Measurements from ENCODE around the gene CCDC192. TPM values are rescaled to one million over a fixed set of nuclear protein-coding genes. Genes with fewer than 3 reads are reported as not detected.

Gene CCDC192
- total and polyA plus RNA-seq, 2 donors, result 0.41 TPM; not detected in 1

GRCh38 chr5:127912411-127912810 lies 209.2 kb downstream of the CCDC192 start:
- Histone ChIP-seq H3K4me3 (ENCODE audit: low read depth, low read length) (no peak overlapping the region), H3K27ac (ENCODE audit: low read depth) (no peak overlapping the region), H3K36me3 (ENCODE audit: insufficient read depth) (no peaks in the 10 kb centered on the region), H3K4me1 (ENCODE audit: insufficient read depth) (no peaks in the 10 kb centered on the region)
- no peak for DNase-seq (ENCODE audit: extremely low spot score)
- WGBS, result 85% methylated on average over 3 of the region's 3 CpGs

DNA sequence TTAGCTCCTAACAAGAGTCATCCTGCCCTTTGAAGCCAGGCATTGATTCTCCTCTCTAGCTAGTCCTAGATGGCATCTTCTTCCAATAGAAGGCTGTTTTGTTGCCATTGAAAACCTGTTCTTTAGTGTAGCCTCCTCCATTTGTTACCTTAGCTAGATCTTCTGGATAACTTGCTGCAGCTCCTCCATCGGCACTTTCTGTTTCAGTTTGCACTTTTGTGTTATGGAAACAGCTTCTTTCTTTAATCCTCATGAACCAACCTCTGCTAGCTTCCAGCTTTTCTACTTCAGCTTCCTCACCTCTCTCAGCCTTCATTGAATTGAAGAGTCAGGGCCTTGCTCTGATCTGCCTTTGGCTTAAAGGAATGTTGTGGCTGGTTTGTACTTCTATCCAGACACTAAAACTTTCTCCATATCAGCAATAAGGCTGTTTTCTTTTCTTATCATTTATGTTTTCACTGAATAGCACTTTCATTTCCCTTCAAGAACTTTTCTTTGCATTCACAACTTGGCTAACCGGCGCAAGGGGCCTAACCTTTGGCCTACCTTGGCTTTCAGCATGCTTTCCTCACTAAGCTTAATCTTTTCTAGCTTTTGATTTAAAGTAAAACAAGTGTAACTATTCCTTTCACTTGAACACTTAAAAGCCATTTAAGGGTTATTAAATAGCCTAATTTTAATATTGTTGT lies 213.8 kb downstream of the CCDC192 start:
- Histone ChIP-seq H3K4me3 (ENCODE audit: low read depth, low read length) (no peak overlapping the region), H3K4me1 (ENCODE audit: insufficient read depth) (no peaks in the 10 kb centered on the region), H3K36me3 (ENCODE audit: insufficient read depth) (no peaks in the 10 kb centered on the region), H3K27ac (ENCODE audit: low read depth) (no peak overlapping the region)
- DNase-seq (ENCODE audit: extremely low spot score), result no peak
- WGBS, result 59% methylated on average over 3 of the region's 3 CpGs

GRCh38 chr5:127919006-127919796 lies 216.0 kb downstream of the CCDC192 start:
- WGBS, result 77% methylated on average over 5 of the region's 5 CpGs
- H3K4me1 ChIP-seq (ENCODE audit: insufficient read depth), result no peaks in the 10 kb centered on the region
- no peak for DNase-seq (ENCODE audit: extremely low spot score)
- no peak overlapping the region for H3K27ac ChIP-seq (ENCODE audit: low read depth)
- no peak overlapping the region for H3K4me3 ChIP-seq (ENCODE audit: low read depth, low read length)
- no peaks in the 10 kb centered on the region for H3K36me3 ChIP-seq (ENCODE audit: insufficient read depth)

DNA sequence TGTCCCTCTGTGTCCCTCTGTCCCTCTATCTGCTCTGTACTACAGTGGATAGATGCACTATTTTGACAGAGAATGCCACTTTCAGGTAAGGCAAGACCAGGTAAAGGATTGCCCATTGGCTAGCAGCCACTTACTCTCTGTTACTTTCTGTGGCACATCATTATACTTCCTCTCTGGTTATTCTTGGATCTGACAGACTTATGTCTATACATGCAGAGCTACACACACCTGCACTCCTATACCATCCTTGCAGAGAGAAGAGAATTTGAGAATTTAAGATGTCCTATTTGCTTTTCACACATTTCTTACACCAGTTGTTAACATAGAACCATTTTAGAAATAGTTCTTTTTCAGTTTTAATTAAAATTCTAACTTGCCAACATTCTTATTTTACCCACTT lies 216.6 kb downstream of the CCDC192 start:
- H3K27ac ChIP-seq (ENCODE audit: low read depth), result no peak overlapping the region
- H3K4me3 ChIP-seq (ENCODE audit: low read depth, low read length), result no peak overlapping the region
- no peak for DNase-seq (ENCODE audit: extremely low spot score)
- H3K36me3 ChIP-seq (ENCODE audit: insufficient read depth), result no peaks in the 10 kb centered on the region
- H3K4me1 ChIP-seq (ENCODE audit: insufficient read depth), result peaks cover 3% of the 10 kb centered on the region

- peaks cover 3% of the 10 kb centered on the region for H3K4me1 ChIP-seq (ENCODE audit: insufficient read depth)
- H3K4me3 ChIP-seq (ENCODE audit: low read depth, low read length), result no peak overlapping the region
- no peaks in the 10 kb centered on the region for H3K36me3 ChIP-seq (ENCODE audit: insufficient read depth)
- H3K27ac ChIP-seq (ENCODE audit: low read depth), result no peak overlapping the region
- DNase-seq (ENCODE audit: extremely low spot score), result no peak
Measured at GRCh38 chr5:127920936-127921335, 217.7 kb downstream of the CCDC192 start.

- Histone ChIP-seq H3K27ac (ENCODE audit: low read depth) (no peak overlapping the region), H3K4me3 (ENCODE audit: low read depth, low read length) (no peak overlapping the region), H3K4me1 (ENCODE audit: insufficient read depth) (peaks cover 3% of the 10 kb centered on the region), H3K36me3 (ENCODE audit: insufficient read depth) (no peaks in the 10 kb centered on the region)
- WGBS, result 76% methylated on average over 2 of the region's 2 CpGs
- no peak for DNase-seq (ENCODE audit: extremely low spot score)
Measured at GRCh38 chr5:127922603-127923002, 219.4 kb downstream of the CCDC192 start.

DNA sequence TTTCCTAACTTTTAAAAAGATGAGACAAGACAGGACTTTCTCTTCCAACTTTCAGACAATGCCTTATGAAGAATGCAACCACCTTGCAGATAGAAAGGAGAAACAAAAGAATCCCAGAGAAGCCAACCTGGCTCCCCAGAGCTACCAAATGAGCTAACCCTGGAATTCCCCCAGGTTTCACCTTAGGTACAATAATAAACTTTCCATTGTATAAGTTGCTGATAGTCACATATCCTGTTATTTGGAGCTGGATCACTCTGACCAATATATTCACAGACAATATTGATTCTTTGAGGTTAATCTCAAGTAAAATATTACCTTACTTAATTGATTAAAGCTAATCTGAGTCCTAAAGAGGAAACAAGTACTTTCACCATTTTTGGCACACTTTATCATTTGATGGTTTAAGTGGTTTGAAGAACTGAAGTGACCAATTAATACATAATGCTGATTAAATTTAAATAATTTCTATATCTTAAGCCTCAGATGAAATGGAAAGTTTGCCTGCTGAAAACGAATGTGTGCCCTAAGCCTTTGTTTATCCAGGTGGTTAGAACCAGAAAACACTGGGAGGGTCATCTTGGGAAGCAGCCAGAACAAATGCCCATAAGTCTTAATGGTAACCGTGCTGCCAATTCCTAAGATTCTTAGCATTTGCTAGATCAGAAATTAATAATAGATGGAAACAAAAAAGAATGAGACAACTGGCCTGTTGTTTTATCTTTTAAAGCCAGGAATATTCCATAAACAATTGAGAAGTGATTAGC lies 220.8 kb downstream of the CCDC192 start:
- 59% methylated on average over 2 of the region's 2 CpGs for WGBS
- H3K4me3 ChIP-seq (ENCODE audit: low read depth, low read length), result no peak overlapping the region
- no peaks in the 10 kb centered on the region for H3K36me3 ChIP-seq (ENCODE audit: insufficient read depth)
- H3K27ac ChIP-seq (ENCODE audit: low read depth), result no peak overlapping the region
- H3K4me1 ChIP-seq (ENCODE audit: insufficient read depth), result peaks cover 3% of the 10 kb centered on the region
- no peak for DNase-seq (ENCODE audit: extremely low spot score)

GRCh38 chr5:127924606-127925005 lies 221.4 kb downstream of the CCDC192 start:
- WGBS, result 57% methylated on average over 1 of the region's 1 CpG
- Histone ChIP-seq H3K4me3 (ENCODE audit: low read depth, low read length) (no peak overlapping the region), H3K4me1 (ENCODE audit: insufficient read depth) (peaks cover 3% of the 10 kb centered on the region), H3K27ac (ENCODE audit: low read depth) (no peak overlapping the region), H3K36me3 (ENCODE audit: insufficient read depth) (no peaks in the 10 kb centered on the region)
- DNase-seq (ENCODE audit: extremely low spot score), result no peak

- Histone ChIP-seq H3K4me3 (ENCODE audit: low read depth, low read length) (no peak overlapping the region), H3K4me1 (ENCODE audit: insufficient read depth) (peaks cover 3% of the 10 kb centered on the region), H3K36me3 (ENCODE audit: insufficient read depth) (no peaks in the 10 kb centered on the region), H3K27ac (ENCODE audit: low read depth) (no peak overlapping the region)
- DNase-seq (ENCODE audit: extremely low spot score), result no peak
- WGBS, result 62% methylated on average over 4 of the region's 4 CpGs
Measured at GRCh38 chr5:127925916-127926315, 222.7 kb downstream of the CCDC192 start.

- Histone ChIP-seq H3K4me3 (ENCODE audit: low read depth, low read length) (no peak overlapping the region), H3K4me1 (ENCODE audit: insufficient read depth) (peaks cover 3% of the 10 kb centered on the region), H3K27ac (ENCODE audit: low read depth) (no peak overlapping the region), H3K36me3 (ENCODE audit: insufficient read depth) (no peaks in the 10 kb centered on the region)
- DNase-seq (ENCODE audit: extremely low spot score), result no peak
- WGBS, result 93% methylated on average over 3 of the region's 3 CpGs
Measured at GRCh38 chr5:127926974-127927373, 223.8 kb downstream of the CCDC192 start.

GRCh38 chr5:127928053-127928452 lies 224.9 kb downstream of the CCDC192 start:
- 97% methylated on average over 4 of the region's 4 CpGs for WGBS
- Histone ChIP-seq H3K36me3 (ENCODE audit: insufficient read depth) (no peaks in the 10 kb centered on the region), H3K27ac (ENCODE audit: low read depth) (no peak overlapping the region), H3K4me1 (ENCODE audit: insufficient read depth) (peaks cover 3% of the 10 kb centered on the region), H3K4me3 (ENCODE audit: low read depth, low read length) (no peak overlapping the region)
- DNase-seq (ENCODE audit: extremely low spot score), result no peak

DNA sequence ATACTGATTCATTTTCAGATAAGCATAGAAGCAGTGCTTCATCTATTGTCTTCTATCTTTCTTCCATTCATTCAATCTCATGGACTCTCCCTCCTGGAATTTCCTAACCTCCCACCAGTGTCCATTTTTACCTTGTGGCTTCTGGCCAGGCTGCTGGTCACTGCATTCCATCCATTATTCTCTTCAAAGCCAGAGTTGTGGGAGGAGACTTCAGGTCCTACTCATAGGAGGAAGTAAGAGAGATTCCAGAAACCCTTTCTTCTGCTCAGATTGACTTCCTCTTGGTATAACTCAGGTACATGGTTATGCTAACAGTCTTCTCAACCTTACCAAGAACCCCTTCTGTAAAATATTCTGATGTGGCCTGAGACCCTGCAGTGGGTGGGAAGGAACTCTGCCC lies 227.1 kb downstream of the CCDC192 start:
- Histone ChIP-seq H3K4me1 (ENCODE audit: insufficient read depth) (no peaks in the 10 kb centered on the region), H3K36me3 (ENCODE audit: insufficient read depth) (no peaks in the 10 kb centered on the region), H3K27ac (ENCODE audit: low read depth) (no peak overlapping the region), H3K4me3 (ENCODE audit: low read depth, low read length) (no peak overlapping the region)
- no peak for DNase-seq (ENCODE audit: extremely low spot score)

DNA sequence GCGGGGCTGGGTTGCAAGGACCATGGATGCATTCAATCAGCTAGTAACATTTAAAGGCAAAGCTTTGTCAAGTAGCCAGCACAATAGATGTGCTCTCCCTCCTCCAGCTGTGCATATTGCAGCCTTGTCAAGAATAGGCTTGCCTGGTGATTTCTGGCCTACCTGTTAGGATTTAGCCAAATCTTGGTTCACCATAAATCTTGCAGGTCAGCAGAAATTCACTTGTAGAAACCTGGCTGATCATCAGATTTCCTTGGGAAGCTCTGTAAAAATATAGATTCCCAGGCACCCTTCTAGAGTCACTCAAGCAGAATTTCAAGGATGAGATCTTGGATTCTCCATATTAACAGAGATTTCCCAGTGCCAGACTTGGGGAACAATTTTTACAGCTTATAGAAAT lies 228.2 kb downstream of the CCDC192 start:
- Histone ChIP-seq H3K27ac (ENCODE audit: low read depth) (no peak overlapping the region), H3K4me1 (ENCODE audit: insufficient read depth) (no peaks in the 10 kb centered on the region), H3K36me3 (ENCODE audit: insufficient read depth) (no peaks in the 10 kb centered on the region), H3K4me3 (ENCODE audit: low read depth, low read length) (no peak overlapping the region)
- 91% methylated on average over 1 of the region's 1 CpG for WGBS
- no peak for DNase-seq (ENCODE audit: extremely low spot score)

DNA sequence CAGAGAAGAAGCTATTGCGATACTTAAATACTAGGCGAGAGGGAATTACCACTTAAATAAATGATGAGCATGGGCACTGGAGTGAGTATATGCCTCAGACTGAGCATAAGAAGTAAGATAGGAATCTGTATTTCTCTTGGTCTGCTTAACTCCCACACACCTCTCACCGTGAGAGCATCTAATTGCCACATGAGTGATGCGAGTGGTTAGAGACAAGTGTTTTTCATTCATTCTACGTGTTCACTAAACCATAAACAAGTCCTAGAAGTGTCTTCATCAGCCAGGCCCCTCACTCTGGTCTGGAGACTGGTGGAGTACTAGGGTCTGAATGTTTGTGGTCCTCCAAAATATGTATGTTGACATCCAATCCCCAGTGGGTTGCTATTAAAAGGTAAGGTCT lies 230.2 kb downstream of the CCDC192 start:
- Histone ChIP-seq H3K4me3 (ENCODE audit: low read depth, low read length) (no peak overlapping the region), H3K4me1 (ENCODE audit: insufficient read depth) (no peaks in the 10 kb centered on the region), H3K27ac (ENCODE audit: low read depth) (no peak overlapping the region), H3K36me3 (ENCODE audit: insufficient read depth) (no peaks in the 10 kb centered on the region)
- DNase-seq (ENCODE audit: extremely low spot score), result no peak
- WGBS, result 73% methylated on average over 5 of the region's 5 CpGs
